Measurements from ENCODE around the gene MRTFB. TPM values are rescaled to one million over a fixed set of nuclear protein-coding genes. Genes with fewer than 3 reads are reported as not detected.

The MRTFB gene
- total RNA-seq, 4 donors from 2014 or later: 31.9 to 128 (median 56.4) TPM

DNA sequence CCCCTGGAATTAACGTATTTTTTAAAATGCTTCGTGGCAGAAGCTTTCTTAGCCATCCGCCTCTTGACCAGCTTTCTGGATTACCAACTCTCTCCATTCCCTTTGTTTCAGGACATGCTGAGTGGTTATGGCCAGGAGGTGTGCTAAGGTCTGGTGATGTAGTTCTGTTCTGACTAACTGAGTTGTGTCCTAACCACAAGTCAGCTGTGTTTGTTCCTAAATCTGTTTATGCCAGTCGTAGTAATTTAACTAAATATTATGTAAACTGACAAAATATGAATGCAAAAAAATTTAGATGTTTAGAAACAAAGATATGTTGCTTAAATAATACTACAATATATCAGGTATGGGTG lies 61.6 kb downstream of the MRTFB start:
- WGBS, 2 donors: 74 to 96% methylated on average over 4 of the region's 4 CpGs
- TF ChIP-seq, protein P1, sequence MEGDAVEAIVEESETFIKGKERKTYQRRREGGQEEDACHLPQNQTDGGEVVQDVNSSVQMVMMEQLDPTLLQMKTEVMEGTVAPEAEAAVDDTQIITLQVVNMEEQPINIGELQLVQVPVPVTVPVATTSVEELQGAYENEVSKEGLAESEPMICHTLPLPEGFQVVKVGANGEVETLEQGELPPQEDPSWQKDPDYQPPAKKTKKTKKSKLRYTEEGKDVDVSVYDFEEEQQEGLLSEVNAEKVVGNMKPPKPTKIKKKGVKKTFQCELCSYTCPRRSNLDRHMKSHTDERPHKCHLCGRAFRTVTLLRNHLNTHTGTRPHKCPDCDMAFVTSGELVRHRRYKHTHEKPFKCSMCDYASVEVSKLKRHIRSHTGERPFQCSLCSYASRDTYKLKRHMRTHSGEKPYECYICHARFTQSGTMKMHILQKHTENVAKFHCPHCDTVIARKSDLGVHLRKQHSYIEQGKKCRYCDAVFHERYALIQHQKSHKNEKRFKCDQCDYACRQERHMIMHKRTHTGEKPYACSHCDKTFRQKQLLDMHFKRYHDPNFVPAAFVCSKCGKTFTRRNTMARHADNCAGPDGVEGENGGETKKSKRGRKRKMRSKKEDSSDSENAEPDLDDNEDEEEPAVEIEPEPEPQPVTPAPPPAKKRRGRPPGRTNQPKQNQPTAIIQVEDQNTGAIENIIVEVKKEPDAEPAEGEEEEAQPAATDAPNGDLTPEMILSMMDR (IDR thresholded peaks at IDR 0.05): no peak
- TF ChIP-seq POLR2A (IDR thresholded peaks at IDR 0.05): no peak
- intact Hi-C loops (cut with DNase I; ENCODE audit: low total_unique reads): no loop called here
- no peak for DNase-seq (ENCODE audit: low spot score in 2 of 2)
- no peak overlapping the region for H3K4me3 ChIP-seq (ENCODE audit: low read depth, poor library complexity, severe bottlenecking)

DNA sequence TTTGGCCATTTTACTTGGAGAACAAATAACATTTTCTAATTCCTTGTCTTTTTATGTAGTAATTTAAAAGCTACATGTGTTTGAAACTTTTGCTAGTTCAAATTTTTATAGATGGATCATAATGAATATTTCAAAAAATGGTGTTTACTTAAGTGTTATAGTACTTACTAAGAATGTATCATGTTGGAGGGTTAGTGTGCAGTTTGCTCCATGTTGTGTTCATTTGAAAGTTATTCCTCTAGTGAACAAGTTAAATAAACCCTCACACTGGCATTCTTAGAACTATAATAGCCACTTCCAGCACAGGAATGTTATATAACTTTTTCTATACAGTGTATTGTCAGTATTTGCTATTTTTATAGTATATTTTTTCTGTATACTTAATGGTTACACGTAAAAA lies 62.8 kb downstream of the MRTFB start:
- no peak for DNase-seq (ENCODE audit: low spot score in 2 of 2)
- intact Hi-C loops (cut with DNase I; ENCODE audit: low total_unique reads): no loop called here
- 65 to 79% methylated on average over 1 of the region's 1 CpG for WGBS, 2 donors
- TF ChIP-seq, protein P1 (IDR thresholded peaks at IDR 0.05): no peak
- no peak for TF ChIP-seq POLR2A (IDR thresholded peaks at IDR 0.05)
- no peak overlapping the region for H3K4me3 ChIP-seq (ENCODE audit: low read depth, poor library complexity, severe bottlenecking)

DNA sequence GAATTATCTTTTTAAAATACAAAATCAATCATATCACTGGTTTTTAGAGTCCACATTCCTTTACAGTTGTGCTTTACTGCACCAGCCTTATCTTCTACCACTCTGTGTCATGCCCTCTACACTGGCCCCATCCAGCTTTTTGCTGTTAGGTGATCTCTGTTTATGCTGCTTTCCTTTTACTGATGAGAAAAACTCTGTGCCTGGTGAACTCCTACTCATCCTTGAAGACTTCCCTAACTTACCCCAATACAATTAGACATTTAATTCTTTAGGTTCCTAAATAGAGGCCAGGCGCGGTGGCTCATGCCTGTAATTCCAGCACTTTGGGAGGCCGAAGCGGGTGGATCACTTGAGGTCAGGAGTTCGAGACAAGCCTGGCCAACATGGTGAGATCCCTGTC lies 64.6 kb downstream of the MRTFB start:
- no peak for DNase-seq (ENCODE audit: low spot score in 2 of 2)
- no peak overlapping the region for H3K4me3 ChIP-seq (ENCODE audit: low read depth, poor library complexity, severe bottlenecking)
- intact Hi-C loops (cut with DNase I; ENCODE audit: low total_unique reads): no loop called here
- 98 to 99% methylated on average over 5 of the region's 5 CpGs for WGBS, 2 donors
- TF ChIP-seq, protein P1 (IDR thresholded peaks at IDR 0.05): no peak
- TF ChIP-seq POLR2A (IDR thresholded peaks at IDR 0.05): no peak

DNA sequence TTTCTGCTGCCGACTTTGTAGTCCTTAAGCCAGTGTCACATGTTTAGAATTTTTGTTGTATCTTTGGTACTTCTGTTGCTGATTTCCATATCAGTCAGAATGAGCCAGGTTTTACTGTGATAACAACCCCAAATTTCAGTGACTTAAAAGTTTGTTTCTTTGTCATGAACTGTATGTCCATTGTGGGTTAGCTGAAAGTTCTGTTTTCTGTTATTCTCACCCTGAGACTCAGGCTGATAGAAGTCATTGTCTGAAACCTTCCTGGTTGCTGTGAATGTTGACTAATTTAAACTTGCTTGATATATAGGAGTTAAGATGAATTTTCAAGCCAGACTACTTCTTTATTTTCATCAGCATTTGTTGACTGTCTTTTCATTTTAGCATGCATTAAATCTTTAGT lies 68.8 kb downstream of the MRTFB start:
- no peak for DNase-seq (ENCODE audit: low spot score in 2 of 2)
- H3K4me3 ChIP-seq (ENCODE audit: low read depth, poor library complexity, severe bottlenecking): no peak overlapping the region
- TF ChIP-seq POLR2A (IDR thresholded peaks at IDR 0.05): no peak
- TF ChIP-seq, protein P1 (IDR thresholded peaks at IDR 0.05): no peak
- intact Hi-C loops (cut with DNase I; ENCODE audit: low total_unique reads): no loop called here
- WGBS, 2 donors: 97 to 100% methylated on average over 1 of the region's 1 CpG

DNA sequence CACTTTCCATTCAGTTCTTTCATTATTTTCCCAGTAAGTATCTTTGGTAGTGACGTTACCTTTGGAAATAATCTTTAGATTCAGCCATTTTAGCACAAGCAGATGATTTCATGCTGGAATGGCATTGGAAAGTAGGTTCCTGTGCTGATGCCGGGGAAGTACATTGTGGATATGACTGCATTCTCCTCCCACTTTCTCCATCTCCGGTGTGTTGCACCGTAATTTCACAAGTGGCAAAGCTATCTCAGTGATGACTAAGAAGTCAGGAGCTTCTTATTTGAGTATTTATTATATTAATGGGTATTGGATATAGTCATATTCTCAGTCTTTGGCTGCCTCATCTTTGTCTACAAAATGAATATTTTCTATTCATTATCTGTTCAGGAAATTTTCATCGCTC lies 69.8 kb downstream of the MRTFB start:
- TF ChIP-seq POLR2A (IDR thresholded peaks at IDR 0.05): no peak
- TF ChIP-seq, protein P1 (IDR thresholded peaks at IDR 0.05): no peak
- no peak for DNase-seq (ENCODE audit: low spot score in 2 of 2)
- 97 to 100% methylated on average over 5 of the region's 5 CpGs for WGBS, 2 donors
- intact Hi-C loops (cut with DNase I; ENCODE audit: low total_unique reads): no loop called here
- no peak overlapping the region for H3K4me3 ChIP-seq (ENCODE audit: low read depth, poor library complexity, severe bottlenecking)

DNA sequence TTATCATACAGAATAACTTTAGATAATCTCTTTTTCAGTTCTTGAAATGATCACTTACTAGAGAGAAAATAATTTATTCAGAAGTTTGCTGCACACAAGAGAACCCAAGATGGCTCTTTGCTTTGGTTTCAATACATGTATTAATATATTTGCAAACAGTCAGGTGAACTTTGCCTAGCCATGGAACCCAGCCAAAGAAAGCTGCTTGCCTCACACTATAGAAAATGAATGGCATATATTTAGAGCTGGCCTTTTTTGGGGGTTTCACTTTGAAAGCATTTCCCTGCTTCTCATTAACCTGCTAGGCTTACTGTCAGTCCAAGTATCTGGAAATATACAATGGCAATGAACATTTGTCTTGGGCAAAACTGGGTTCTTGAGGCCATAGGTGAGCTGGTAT lies 75.3 kb downstream of the MRTFB start:
- no peak for DNase-seq (ENCODE audit: low spot score in 2 of 2)
- TF ChIP-seq, protein P1 (IDR thresholded peaks at IDR 0.05): no peak
- H3K4me3 ChIP-seq (ENCODE audit: low read depth, poor library complexity, severe bottlenecking): no peak overlapping the region
- intact Hi-C loops (cut with DNase I; ENCODE audit: low total_unique reads): no loop called here

Measured in lower leg skin (tissue), 4 donors.